Measurements from ENCODE around the gene CCDC51.
"Not testable (repeated sequence)": the region's sequence is repeated elsewhere in the genome, so short reads cannot be mapped to it uniquely, and the experiment has no call there.

Gene CCDC51

DNA sequence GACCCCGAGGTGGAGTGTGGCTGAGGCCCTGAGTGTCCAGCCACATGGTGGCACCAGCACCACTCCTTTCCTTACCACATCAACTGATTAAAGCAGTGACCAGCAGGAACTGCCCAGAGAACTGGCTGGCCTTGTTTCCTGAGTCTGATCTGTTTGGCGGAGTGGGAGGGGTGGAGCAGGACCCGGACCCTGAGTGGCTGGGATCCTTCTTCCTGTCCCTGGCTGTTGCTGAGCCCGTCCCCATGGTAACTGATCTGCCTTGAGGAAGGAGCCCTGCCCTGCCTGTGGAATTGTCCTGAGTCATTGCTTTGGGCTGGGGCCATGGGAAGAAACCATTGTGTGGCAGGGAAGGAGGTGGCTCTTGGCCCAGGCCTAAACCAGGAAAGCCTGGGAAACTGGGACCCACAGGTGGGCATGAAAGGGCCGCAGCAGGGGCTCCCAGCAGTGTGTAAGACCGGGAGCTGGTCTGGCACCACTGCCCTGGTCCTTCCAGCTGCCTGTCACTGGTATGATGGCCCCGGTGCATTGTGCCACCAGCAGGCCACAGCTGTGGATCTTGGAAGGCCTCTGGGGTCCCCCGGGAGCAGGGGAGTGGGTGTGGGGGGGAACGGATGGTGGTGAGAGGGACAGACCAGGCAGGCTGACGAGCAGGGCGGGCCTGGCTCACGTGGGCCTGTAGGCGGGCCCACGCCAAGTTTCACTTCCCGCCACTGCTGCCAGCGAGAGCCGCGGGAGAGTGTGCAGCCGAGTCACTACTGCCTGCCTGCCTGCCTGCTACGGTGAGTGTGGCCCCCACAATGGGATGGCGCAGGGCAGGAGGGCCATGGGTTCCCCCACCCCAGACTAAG lies 25.8 kb upstream of the CCDC51 start:
- DNase-seq (ENCODE audit: low read depth in 2 of 3, low spot score in 1 of 3) = peak; percentile 59 to 76 (median 71)

DNA sequence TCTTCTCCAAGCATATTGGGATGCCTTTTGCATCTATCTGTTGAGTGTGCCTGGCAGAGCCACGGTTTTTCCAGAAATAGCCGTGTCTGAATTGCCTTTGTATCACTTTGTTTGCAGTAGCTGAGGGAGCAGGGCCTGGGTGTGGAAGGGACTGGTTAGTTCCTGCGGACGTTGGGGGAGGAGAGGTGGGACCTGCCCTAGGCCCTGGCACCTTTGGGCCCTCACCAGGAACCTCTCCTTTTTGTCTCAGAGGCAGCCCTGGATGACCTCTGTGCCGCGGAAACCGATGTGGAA lies 25.3 kb upstream of the CCDC51 start:
- no peak for DNase-seq (ENCODE audit: low read depth in 2 of 3, low spot score in 1 of 3)

DNA sequence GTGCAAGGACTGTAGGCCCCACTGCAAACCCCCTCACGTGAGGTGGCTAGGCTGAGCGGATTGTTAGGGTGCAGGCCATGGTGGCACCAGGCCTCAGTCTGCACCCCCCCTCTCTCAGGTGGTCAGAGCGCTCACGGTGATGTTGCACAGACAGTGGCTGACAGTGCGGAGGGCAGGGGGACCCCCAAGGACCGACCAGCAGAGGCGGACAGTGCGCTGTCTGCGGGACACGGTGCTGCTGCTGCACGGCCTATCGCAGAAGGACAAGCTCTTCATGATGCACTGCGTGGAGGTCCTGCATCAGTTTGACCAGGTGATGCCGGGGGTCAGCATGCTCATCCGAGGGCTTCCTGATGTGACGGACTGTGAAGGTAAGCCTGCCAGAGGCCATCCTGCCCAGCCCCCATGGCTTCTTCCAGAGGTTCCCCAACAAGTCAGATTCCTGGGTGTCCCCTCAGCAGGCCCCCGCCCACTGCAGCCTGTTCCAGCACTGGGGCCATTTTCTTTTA lies 24.8 kb upstream of the CCDC51 start:
- DNase-seq (ENCODE audit: low read depth in 2 of 3, low spot score in 1 of 3) = no peak

DNA sequence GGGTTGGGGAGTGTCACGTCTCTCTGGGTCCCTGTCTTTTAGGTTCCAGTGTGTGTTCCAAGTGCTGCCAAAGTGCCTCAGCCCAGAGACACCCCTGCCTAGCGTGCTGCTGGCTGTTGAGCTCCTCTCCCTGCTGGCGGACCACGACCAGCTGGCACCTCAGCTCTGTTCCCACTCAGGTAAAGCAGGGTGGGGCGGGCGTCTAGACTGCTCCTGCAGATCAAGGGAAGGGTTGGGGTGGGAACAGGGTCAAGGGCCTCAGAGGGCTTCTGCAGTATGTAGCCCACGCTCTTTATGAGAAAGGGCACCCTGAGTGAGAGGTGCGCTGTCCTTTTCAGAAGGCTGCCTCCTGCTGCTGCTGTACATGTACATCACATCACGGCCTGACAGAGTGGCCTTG lies 23.8 kb upstream of the CCDC51 start:
- no peak for DNase-seq (ENCODE audit: low read depth in 2 of 3, low spot score in 1 of 3)

DNA sequence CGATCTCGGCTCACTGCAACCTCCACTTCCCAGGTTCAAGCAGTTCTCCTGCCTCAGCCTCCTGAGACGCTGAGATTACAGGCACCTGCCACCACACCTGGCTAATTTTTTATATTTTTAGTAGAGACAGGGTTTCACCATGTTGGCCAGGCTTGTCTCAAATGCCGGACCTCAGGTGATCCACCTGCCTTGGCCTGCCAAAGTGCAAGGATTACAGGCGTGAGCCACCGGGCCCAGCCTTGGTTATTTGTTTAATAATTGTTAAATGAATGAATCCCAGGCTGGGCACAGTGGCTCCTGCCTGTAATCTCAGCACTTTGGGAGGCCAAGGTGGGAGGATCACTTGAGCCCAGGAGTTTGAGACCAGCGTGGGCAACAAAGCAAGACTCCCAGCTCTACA lies 21.8 kb upstream of the CCDC51 start:
- not testable (repeated sequence) for DNase-seq (ENCODE audit: low read depth in 2 of 3, low spot score in 1 of 3)

DNA sequence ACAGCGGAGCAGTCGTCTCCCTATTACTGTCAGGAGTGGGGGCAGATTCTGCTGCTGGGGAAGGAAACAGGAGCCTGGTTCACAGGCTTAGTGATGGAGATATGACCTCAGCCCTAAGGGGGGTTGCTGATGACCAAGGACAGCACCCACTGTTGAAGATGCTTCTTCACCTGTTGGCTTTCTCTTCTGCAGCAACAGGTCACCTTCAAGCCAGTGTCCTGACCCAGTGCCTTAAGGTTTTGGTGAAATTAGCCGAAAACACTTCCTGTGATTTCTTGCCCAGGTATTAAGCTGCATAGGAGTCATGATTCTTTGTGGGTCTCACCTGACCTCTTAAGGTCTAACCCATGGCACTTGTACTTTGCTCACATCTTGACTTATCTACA lies 20.6 kb upstream of the CCDC51 start:
- no peak for DNase-seq (ENCODE audit: low read depth in 2 of 3, low spot score in 1 of 3)

DNA sequence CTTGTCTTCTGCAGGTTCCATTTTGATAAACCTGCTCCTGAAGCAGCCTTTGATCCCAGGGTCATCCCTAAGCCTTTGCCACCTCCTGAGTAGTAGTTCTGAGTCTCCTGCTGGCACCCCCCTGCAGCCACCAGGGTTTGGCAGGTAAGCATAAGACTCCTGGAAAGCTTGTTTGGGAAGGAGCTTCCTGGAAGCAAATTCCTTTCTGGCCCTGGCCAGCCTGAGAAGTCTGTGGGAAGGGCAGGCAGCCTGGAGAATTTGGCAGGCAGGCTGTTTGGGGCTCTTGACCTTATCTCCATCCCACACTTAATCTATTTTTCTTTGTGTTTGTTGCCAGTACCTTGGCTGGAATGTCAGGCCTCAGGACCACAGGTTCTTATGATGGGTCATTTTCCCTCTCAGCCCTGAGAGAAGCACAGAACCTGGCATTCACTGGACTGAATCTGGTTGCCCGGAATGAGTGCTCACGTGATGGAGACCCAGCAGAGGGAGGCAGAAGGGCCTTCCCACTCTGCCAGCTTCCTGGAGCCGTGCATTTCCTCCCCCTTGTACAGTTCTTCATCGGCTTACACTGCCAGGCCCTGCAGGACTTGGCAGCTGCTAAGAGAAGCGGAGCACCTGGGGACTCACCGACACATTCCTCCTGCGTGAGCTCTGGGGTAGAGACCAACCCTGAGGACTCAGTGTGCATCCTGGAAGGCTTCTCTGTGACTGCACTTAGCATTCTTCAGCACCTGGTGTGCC lies 20.0 kb upstream of the CCDC51 start:
- DNase-seq (ENCODE audit: low read depth in 2 of 3, low spot score in 1 of 3) = no peak

DNA sequence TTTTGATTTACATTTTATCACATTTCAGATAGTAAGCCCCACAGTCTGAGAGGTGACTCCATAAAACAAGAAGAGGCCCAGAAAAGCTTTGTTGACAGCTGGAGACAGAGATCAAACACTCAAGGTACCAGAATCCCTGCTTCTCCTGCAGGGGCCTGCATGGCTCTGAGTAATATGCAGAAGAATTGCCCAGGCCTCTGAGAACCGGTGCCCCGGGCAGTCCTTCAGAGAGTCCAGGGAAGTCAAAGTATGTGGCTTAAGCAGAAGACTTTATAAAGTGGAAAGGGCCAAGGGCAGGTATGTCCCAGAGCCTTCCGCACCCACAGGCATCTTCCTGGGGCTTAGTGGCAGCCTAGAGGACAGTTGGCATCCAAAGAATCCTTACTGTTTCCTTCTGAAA lies 19.4 kb upstream of the CCDC51 start:
- no peak for DNase-seq (ENCODE audit: low read depth in 2 of 3, low spot score in 1 of 3)

DNA sequence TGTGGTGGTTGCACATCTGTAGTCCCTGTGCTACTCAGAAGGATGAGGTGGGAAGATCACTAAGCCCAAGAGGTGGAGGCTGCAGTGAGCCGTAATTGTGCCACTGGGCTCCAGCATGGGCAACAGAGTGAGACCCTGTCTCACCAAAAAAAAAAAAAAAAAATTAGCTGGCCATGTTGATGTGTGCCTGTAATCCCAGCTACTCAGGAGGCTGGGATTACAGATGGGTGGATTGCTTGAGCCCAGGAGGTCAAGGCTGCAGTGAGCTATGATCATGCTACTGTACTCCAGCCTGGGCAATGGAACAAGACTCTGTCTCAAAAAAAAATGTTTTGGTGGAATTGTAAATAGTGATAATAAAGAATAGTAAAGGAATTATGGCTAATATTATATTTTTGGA lies 16.5 kb upstream of the CCDC51 start:
- DNase-seq (ENCODE audit: low read depth in 2 of 3, low spot score in 1 of 3) = no peak

DNA sequence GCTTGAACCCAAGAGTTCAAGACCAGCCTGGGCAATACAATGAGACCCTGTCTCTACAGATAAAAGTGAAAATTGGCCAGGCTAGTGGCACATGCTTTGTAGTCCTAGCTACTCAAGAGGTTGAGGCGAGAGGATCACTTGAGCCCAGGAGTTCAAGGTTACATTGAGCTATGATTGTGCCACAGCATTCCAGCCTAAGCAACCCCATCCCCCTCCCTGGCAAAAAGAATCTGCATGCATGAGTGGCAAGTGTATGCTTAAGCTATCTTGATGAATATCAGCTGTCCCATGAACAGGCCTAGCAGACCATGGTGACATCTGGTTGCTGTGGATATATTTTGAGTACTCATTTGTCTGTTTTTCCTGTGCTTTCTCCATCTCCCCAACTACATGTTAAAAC lies 11.4 kb upstream of the CCDC51 start:
- DNase-seq (ENCODE audit: low read depth in 2 of 3, low spot score in 1 of 3) = no peak

DNA sequence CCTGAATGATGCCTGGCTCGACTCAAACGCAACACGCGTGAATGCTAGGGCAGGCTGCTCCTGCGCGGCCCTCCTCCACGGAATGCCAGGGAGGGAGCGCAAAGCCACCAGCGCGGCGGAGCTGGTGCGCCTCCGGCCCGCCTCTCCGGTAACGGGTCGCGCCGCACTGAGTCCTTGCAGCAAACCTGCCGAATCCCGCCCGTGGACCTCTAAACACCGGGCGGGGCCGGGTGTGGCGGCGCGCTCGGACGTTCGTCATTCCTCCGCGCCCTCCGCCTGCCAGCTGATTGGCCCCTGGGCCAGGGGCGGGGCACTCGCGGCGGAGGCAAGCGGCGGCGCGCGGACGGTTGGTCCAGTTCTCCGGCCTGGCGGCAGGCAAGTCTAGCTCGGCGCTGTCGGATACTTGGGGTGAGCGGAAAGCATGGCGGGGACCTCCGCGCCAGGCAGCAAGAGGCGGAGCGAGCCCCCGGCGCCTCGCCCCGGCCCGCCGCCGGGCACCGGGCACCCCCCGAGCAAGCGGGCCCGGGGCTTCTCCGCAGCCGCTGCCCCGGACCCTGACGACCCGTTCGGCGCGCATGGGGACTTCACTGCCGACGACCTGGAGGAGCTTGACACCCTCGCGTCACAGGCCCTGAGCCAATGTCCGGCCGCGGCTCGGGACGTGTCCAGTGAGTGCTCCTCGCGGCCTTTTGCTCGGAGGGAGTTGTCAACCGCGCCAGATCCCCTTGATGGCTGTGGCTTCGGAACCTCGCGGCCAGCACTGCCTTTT lies 6.7 kb upstream of the CCDC51 start, which contains the start of gene ATRIP:
ATRIP (plus strand) TSS at position 313 of the 769 bp plus-strand sequence; CDS start at position 422, 109 bp downstream.
- peak; percentile 74 to 86 (median 82) for DNase-seq (ENCODE audit: low read depth in 2 of 3, low spot score in 1 of 3)

DNA sequence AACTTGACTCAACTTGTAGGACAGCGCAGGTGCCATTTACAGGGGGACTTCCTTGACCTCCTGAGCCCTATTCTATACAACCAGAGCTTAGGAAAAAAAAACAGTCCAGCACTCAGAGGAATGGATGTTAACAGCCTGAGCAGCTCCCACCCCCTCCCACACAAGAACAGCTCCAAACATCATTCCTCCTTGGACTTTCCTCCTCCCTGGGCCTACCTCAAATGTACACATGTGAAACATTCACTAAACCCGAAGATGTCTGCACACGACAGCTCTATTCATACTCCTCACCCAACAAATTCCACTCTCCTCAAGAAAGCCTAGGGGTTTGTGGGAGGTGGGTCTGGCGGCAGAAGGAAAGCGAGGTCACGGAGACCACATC lies 6.1 kb upstream of the CCDC51 start:
- no peak for DNase-seq (ENCODE audit: low read depth in 2 of 3, low spot score in 1 of 3)

DNA sequence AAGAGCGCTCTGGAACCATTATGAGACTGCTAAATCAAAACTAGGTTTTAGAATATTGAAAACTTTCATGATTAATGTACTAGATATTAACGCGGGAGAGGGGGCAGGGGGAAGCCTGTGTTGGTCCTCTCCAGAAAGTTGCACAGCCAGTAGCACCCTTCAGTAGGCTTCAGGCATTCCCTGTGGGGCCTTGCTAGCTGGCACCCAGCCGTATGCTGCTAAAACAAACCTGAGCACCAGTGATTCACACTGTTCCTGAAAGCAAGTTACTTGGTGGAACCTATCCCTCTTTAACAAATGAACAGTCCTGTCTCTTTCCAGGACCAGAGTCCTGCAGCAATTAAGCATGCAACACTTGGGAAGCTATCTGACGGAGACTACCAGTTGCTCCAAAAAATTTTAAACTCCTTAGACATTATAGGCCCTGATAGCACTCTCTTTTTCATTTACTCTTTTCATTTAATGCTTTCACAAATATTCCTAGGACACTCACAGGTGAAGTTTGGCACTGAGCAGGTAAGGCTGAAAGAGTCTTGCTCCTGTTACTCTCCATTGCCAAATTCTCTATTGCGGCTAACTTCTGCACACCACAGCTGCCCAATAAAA lies 5.5 kb upstream of the CCDC51 start:
- no peak for DNase-seq (ENCODE audit: low read depth in 2 of 3, low spot score in 1 of 3)

DNA sequence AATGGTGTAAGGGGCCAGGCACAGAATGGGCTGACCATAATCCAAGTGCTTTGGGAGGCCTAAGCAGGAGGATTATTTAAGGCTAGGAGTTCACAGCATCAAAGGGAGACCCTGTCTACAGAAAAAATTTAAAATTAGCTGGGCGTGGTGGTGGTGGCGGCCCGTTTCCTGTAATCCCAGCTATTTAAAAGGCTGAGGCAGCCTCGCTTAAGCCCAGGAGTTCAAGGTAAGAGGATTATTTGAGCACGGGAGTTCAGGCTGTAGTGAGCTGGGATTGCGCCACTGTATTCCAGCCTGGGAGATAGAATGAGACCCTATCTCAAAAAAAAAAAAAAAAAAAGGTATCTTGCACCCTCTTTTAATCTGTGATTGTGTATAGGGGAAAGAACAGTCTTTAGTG lies 2.0 kb upstream of the CCDC51 start:
- no peak for DNase-seq (ENCODE audit: low read depth in 2 of 3, low spot score in 1 of 3)

DNA sequence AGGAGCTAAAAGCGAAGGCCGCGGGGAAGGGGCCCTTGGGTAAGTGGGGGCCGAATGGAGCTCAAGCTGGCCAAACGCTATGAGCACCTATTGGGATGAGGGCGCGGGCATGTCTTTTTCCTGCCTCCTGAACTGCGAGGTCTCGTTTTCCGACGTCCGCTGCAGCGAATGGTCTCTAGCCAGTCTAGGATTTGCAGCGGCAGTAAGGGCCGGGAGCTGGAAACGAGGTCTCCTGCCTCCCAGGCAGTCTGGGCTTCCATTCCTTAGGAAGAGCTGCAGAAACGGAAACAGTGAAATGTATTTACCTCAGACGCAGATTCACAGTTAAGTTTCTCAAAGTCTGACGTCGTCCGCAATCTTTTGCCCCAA lies 655 bp upstream of the CCDC51 start:
- DNase-seq (ENCODE audit: low read depth in 2 of 3, low spot score in 1 of 3) = no peak

DNA sequence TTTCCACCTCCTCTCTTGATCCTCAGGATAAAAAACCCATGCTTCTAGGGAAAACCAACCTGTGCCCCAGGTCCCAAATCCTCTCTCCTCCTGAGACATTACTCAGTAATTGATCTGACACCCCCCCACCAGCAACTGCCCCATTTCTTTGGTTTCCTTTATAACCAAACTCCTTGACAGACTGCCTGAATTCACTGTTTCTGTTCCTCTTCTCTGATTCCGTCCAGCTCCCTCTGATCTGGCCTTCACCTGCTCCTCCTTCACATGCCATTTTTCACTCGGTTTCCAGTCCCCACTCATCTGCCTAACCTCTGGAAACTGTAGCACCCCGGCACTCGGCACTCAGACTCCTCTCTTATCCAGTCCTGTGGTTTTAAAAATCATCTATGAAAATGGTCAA lies 2.1 kb downstream of the CCDC51 start:
- DNase-seq (ENCODE audit: low read depth in 2 of 3, low spot score in 1 of 3) = no peak

DNA sequence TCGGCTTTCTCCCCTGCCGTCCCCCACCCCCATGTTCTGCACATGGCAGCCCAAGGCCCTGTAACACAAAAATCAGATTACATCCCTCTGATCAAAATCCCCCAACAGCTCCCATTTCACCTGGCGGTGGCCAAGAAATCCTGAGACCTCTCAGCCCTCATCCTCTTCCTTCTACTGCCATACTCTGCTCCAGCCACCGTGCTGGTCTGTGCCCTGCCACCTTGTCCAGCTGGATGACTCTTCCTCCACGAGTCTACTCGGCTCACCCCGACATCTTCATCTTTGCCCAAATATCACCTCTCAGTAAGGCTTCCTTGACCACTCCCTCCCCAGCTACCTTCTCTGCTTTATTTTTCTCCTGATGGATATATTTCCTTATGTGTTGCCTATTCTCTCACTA lies 3.1 kb downstream of the CCDC51 start:
- DNase-seq (ENCODE audit: low read depth in 2 of 3, low spot score in 1 of 3) = no peak

DNA sequence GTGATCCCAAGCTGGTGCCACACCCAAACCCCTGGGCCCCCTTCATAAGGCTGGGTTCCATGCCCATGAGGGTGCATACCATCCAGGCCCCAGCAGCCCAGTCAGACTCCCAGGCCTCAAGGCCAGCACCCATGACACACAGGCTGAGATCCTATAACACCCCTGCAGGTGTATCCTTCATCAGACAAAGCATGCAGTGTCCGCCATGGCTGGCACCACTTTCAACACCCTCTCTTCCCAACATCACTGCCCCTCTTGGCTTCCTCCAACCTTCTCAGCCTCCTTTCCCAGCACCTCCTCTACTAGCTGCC lies 3.5 kb downstream of the CCDC51 start:
- no peak for DNase-seq (ENCODE audit: low read depth in 2 of 3, low spot score in 1 of 3)

DNA sequence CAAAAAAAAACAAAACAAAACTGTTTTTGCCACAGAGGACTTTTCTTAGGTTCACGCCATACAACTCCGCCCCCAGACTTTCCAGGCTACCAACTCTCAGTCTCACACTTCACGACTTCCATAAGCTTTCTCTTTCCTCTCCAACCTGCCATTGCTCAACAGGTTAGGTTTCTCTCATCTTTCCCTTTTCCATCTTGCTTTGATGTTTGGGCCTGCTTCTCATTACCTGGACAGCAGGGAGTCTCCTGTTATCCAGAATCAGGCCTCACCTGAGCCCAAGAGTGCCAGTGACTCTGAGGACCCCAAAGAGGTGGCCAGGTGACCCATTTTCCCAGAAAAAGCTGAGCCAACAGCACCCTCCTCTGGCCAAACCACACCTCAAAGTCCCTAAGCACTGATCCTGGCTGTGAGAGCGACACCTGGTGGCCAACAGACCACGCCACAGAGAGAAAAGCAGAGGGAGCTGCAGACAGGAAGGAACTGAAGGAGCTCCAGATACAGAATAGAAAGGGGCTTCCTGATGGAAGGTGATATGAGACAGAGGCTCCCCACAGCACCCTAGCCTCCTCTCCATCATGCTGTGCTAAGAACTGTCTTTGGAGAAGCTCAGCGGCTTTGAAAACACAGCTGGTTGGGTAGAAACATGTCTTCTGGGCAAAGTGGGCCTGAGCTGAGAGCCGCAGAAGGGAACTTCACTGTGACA lies 4.0 kb downstream of the CCDC51 start:
- peak; percentile 68 to 83 (median 77) for DNase-seq (ENCODE audit: low read depth in 2 of 3, low spot score in 1 of 3)

DNA sequence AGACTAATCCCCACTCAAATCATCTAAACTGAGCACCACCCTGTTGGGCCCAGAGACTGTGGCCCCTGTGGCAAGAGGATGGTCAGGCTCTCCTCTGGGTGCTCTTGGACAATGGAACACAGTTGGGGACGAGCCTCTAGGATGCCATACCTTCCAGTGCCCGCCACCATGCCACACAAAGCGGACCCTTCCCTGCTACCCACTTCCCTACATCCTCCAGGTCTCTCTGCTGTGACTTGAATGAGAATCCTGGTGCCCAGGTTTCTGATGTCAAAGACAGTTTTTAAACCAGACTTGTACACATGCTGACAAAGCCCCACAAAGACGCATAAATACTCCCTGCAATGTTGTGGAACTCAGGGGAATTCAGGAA lies 4.7 kb downstream of the CCDC51 start:
- no peak for DNase-seq (ENCODE audit: low read depth in 2 of 3, low spot score in 1 of 3)

DNA sequence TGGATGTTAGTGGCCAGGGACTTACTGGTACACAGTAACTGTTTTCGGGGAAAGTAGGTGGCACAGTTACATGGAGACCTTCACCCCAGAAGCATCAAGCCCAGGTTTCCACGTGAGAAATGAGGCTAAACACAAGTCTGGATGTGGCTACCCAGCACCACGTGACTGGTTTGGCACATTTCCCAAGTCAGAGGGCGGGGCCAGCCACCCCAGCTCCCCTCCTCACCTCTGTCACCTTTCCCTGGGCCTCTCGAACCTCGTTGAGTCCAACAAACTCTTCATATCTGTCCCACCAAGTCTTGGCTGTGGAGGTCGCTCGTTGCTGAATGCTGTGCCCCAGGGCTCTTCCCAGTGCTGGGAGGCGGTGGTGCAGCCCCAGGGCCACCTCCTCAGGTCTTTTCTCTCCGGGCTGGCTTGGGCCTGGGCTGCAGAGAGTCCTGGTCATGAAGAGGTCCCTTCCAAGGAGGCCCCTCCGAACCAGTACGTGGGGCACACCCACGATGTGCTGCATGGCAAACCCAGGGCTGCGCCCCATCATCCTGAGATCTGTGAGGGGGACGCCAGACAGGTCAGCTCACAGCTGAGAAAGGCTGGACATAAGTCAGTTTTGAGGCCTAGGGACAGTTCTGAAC lies 5.2 kb downstream of the CCDC51 start:
- no peak for DNase-seq (ENCODE audit: low read depth in 2 of 3, low spot score in 1 of 3)

Measured in stimulated activated CD4-positive, alpha-beta T cell treated with anti-CD3 and anti-CD28 coated beads, Interleukin-12 subunit alpha, Interleukin-12 subunit beta, amount 100 ng/mL, for 48 hours (primary cell).